ENCODE data around the gene BAK1. TPM values are rescaled to one million over a fixed set of nuclear protein-coding genes. Genes with fewer than 3 reads are reported as not detected.

The BAK1 gene
- total RNA-seq, 1 experiment from 2014 or later, result 31.5 TPM

- Histone ChIP-seq H3K27ac (ENCODE audit: low read length) (no peak overlapping the region), H3K9me3 (ENCODE audit: control insufficient read depth, insufficient read depth, low read depth, low read length) (no peaks in the 10 kb centered on the region), H3K4me3 (ENCODE audit: low read depth in 2 of 2, low read length in 2 of 2) (no peak overlapping the region), H3K36me3 (ENCODE audit: control insufficient read depth, insufficient read depth, low read length) (no peaks in the 10 kb centered on the region), H3K27me3 (ENCODE audit: control insufficient read depth, insufficient read depth, low read length) (no peaks in the 10 kb centered on the region), H3K4me1 (ENCODE audit: control insufficient read depth, insufficient read depth, low read length) (peaks cover 22% of the 10 kb centered on the region)
- ChIA-PET CTCF (no interaction called here), POLR2A (interaction anchor here (0.6 kb wide), 1 partner anchor 75 kb away, joined by 17 read pairs; no protein-coding TSS in a partner anchor)
- ATAC-seq, result no peak
- in situ Hi-C loops (cut with HindIII; ENCODE audit: low pct_unique_long_range_greater_than_20kb, low sequenced_read_pairs) (no loop called here), intact Hi-C loops (cut with micrococcal nuclease; ENCODE audit: unreplicated experiment) (no loop called here)
- no peak for DNase-seq (ENCODE audit: low read depth, low spot score)
- no peak for TF ChIP-seq CTCF (IDR thresholded peaks at IDR 0.05)
- TF ChIP-seq SIN3A (IDR thresholded peaks at IDR 0.05; ENCODE audit: borderline replicate concordance, insufficient read depth, low read depth, low read length), result no peak
- TF ChIP-seq POLR2AphosphoS5 (IDR thresholded peaks at IDR 0.05; ENCODE audit: low read depth, low read length), result no peak
- no peak for TF ChIP-seq TCF7L2 (IDR thresholded peaks at IDR 0.05; ENCODE audit: low read depth, low read length)
- TF ChIP-seq REST (IDR thresholded peaks at IDR 0.05; ENCODE audit: insufficient read depth in 1 of 2, low read depth in 2 of 2, low read length in 1 of 2), result no peak
- BruUV-seq (replicated peaks), result no TSS peak
Observed at GRCh38 chr6:33627876-33628275, 47.8 kb upstream of the BAK1 start.

- Histone ChIP-seq H3K27ac (ENCODE audit: low read length) (no peak overlapping the region), H3K36me3 (ENCODE audit: control insufficient read depth, insufficient read depth, low read length) (no peaks in the 10 kb centered on the region; the same call in 1 of the 2 replicates), H3K4me3 (ENCODE audit: low read depth in 2 of 2, low read length in 2 of 2) (no peak overlapping the region), H3K27me3 (ENCODE audit: control insufficient read depth, insufficient read depth, low read length) (no peaks in the 10 kb centered on the region), H3K4me1 (ENCODE audit: control insufficient read depth, insufficient read depth, low read length) (peaks cover 20% of the 10 kb centered on the region), H3K9me3 (ENCODE audit: control insufficient read depth, insufficient read depth, low read depth, low read length) (no peaks in the 10 kb centered on the region)
- ATAC-seq, result no peak
- ChIA-PET CTCF (no interaction called here), POLR2A (no interaction called here)
- no peak for TF ChIP-seq CTCF (IDR thresholded peaks at IDR 0.05)
- TF ChIP-seq TCF7L2 (IDR thresholded peaks at IDR 0.05; ENCODE audit: low read depth, low read length), result no peak
- TF ChIP-seq POLR2AphosphoS5 (IDR thresholded peaks at IDR 0.05; ENCODE audit: low read depth, low read length), result no peak
- TF ChIP-seq SIN3A (IDR thresholded peaks at IDR 0.05; ENCODE audit: borderline replicate concordance, insufficient read depth, low read depth, low read length), result no peak
- no peak for TF ChIP-seq REST (IDR thresholded peaks at IDR 0.05; ENCODE audit: insufficient read depth in 1 of 2, low read depth in 2 of 2, low read length in 1 of 2)
- in situ Hi-C loops (cut with HindIII; ENCODE audit: low pct_unique_long_range_greater_than_20kb, low sequenced_read_pairs), result no loop called here
- no TSS peak for BruUV-seq (replicated peaks)
- intact Hi-C loops (cut with micrococcal nuclease; ENCODE audit: unreplicated experiment), result loop anchor here (5.0 kb wide), 1 partner anchor 38 kb away; no protein-coding TSS in a partner anchor
- no peak for DNase-seq (ENCODE audit: low read depth, low spot score)
Observed at GRCh38 chr6:33624856-33625255, 44.8 kb upstream of the BAK1 start.
